H9 (cell line): ENCODE results near the gene GRIA2. TPM values are rescaled to one million over a fixed set of nuclear protein-coding genes. Genes with fewer than 3 reads are reported as not detected.

Source experiments
- DNase-seq: peaks from one replicate; pipeline ENCODE4 v3.0.0-alpha.2; 2017
- H2AFZ ChIP-seq: one replicate; pipeline ENCODE4 v1.6.1; 2013; ENCODE audit warnings: mild to moderate bottlenecking, low read length, control low read depth, moderate library complexity
- H2AK5ac ChIP-seq: 2 replicates; pipeline ENCODE4 v1.6.1; 2013; ENCODE audit warnings: low read length, control low read depth, mixed read lengths; ENCODE audit not compliant: insufficient read length
- H2BK120ac ChIP-seq: one replicate; pipeline ENCODE4 v1.6.1; 2013; ENCODE audit warnings: low read depth, mild to moderate bottlenecking, low read length, control low read depth, inconsistent platforms; ENCODE audit not compliant: poor library complexity, severe bottlenecking
- H2BK12ac ChIP-seq: 2 replicates; pipeline ENCODE4 v1.6.1; 2013; ENCODE audit warnings: low read length, control low read depth, mixed read lengths, low read depth; ENCODE audit not compliant: insufficient read length
- H2BK15ac ChIP-seq: 2 replicates; pipeline ENCODE4 v1.6.1; 2013; ENCODE audit warnings: low read depth, low read length, control low read depth
- H2BK20ac ChIP-seq: one replicate; pipeline ENCODE4 v1.6.1; 2013; ENCODE audit warnings: low read depth, mild to moderate bottlenecking, low read length, control low read depth, inconsistent platforms; ENCODE audit not compliant: poor library complexity, severe bottlenecking
- H2BK5ac ChIP-seq: 2 replicates; pipeline ENCODE4 v1.6.1; 2013; ENCODE audit warnings: low read length, control low read depth, mixed read lengths; ENCODE audit not compliant: insufficient read length
- H3K14ac ChIP-seq: 2 replicates; pipeline ENCODE4 v1.6.1; 2013; ENCODE audit warnings: low read length, control low read depth; ENCODE audit not compliant: insufficient read depth
- H3K18ac ChIP-seq: 2 replicates; pipeline ENCODE4 v1.6.1; 2013; ENCODE audit warnings: low read depth, mild to moderate bottlenecking, mixed read lengths, low read length, control low read depth; ENCODE audit not compliant: insufficient read length
- H3K23ac ChIP-seq: 2 replicates; pipeline ENCODE4 v1.6.1; 2013; ENCODE audit warnings: low read length, control low read depth, mixed read lengths, low read depth; ENCODE audit not compliant: insufficient read length
- H3K23me2 ChIP-seq: 2 replicates; pipeline ENCODE4 v1.6.1; 2013; ENCODE audit warnings: low read depth, mild to moderate bottlenecking, mixed read lengths, low read length, control low read depth; ENCODE audit not compliant: insufficient read length, poor library complexity, severe bottlenecking
- H3K27ac ChIP-seq: 2 replicates; pipeline ENCODE4 v1.5.1; 2013; ENCODE audit warnings: low read length, control low read depth, mixed read lengths, low read depth; ENCODE audit not compliant: insufficient read length
- H3K27me3 ChIP-seq: 2 replicates; pipeline ENCODE4 v1.6.1; 2013; ENCODE audit warnings: low read length, control low read depth, inconsistent platforms; ENCODE audit not compliant: insufficient read depth
- H3K4ac ChIP-seq: 2 replicates; pipeline ENCODE4 v1.6.1; 2013; ENCODE audit warnings: low read depth, mild to moderate bottlenecking, control low read depth, inconsistent platforms, low read length, moderate library complexity
- H3K4me1 ChIP-seq: 2 replicates; pipeline ENCODE4 v1.6.1; 2013; ENCODE audit warnings: low read length, control low read depth, inconsistent platforms; ENCODE audit not compliant: insufficient read depth
- H3K4me2 ChIP-seq: 2 replicates; pipeline ENCODE4 v1.6.1; 2013; ENCODE audit warnings: low read length, control low read depth, mixed read lengths; ENCODE audit not compliant: insufficient read length, insufficient read depth
- H3K56ac ChIP-seq: 2 replicates; pipeline ENCODE4 v1.6.1; 2013; ENCODE audit warnings: low read depth, mild to moderate bottlenecking, mixed read lengths, low read length, control low read depth; ENCODE audit not compliant: insufficient read length
- H3K79me1 ChIP-seq: 2 replicates; pipeline ENCODE4 v1.6.1; 2013; ENCODE audit warnings: low read depth, mild to moderate bottlenecking, moderate library complexity, low read length, control low read depth, inconsistent platforms; ENCODE audit not compliant: insufficient read depth, poor library complexity, severe bottlenecking
- H3K79me2 ChIP-seq: 2 replicates; pipeline ENCODE4 v1.6.1; 2013; ENCODE audit warnings: low read length, control low read depth, inconsistent platforms; ENCODE audit not compliant: insufficient read depth
- H3K9ac ChIP-seq: 2 replicates; pipeline ENCODE4 v1.6.1; 2013; ENCODE audit warnings: low read length, control low read depth, mixed read lengths; ENCODE audit not compliant: insufficient read length; ENCODE audit errors: extremely low read depth
- H3K9me3 ChIP-seq: one replicate; pipeline ENCODE4 v1.6.1; 2013; ENCODE audit warnings: low read depth, low read length, inconsistent platforms; ENCODE audit not compliant: control insufficient read depth
- H3T11ph ChIP-seq: one replicate; pipeline ENCODE4 v1.6.1; 2013; ENCODE audit warnings: mild to moderate bottlenecking, low read length, control low read depth, inconsistent platforms
- H4K20me1 ChIP-seq: one replicate; pipeline ENCODE4 v1.6.1; 2013; ENCODE audit not compliant: control insufficient read depth, insufficient read length, insufficient read depth
- H4K5ac ChIP-seq: 2 replicates; pipeline ENCODE4 v1.6.1; 2013; ENCODE audit warnings: low read depth, mild to moderate bottlenecking, mixed read lengths, low read length, control low read depth; ENCODE audit not compliant: insufficient read length
- H4K8ac ChIP-seq: replicated peaks from 2 replicates; pipeline ENCODE4 v1.6.1; 2013; ENCODE audit warnings: low read length, control low read depth, mixed read lengths, low read depth; ENCODE audit not compliant: insufficient read length
- H4K91ac ChIP-seq: 2 replicates; pipeline ENCODE4 v1.6.1; 2013; ENCODE audit warnings: low read depth, mild to moderate bottlenecking, moderate library complexity, mixed read lengths, low read length, control low read depth; ENCODE audit not compliant: insufficient read length
- H3K27ac Mint-ChIP-seq, 3 experiments: 2 replicates in 2 of 3; 3 replicates in 1 of 3; pipeline ENCODE4 v1.8.0; 2020 to 2021; ENCODE audit warnings: mixed read lengths in 3 of 3, mild to moderate bottlenecking in 1 of 3, moderate library complexity in 1 of 3
- H3K27me3 Mint-ChIP-seq: 2 replicates; pipeline ENCODE4 v1.8.0; 2021; ENCODE audit warnings: low read depth, mild to moderate bottlenecking, moderate library complexity, mixed read lengths
- H3K36me3 Mint-ChIP-seq, 3 experiments: 2 replicates in 2 of 3; 3 replicates in 1 of 3; pipeline ENCODE4 v1.8.0; 2020 to 2021; ENCODE audit warnings: low read depth in 3 of 3, mixed read lengths in 3 of 3; ENCODE audit not compliant: insufficient read depth in 1 of 3
- H3K4me1 Mint-ChIP-seq, 2 experiments: 2 replicates each; pipeline ENCODE4 v1.8.0; 2020; ENCODE audit warnings: mixed read lengths in 2 of 2
- H3K4me3 Mint-ChIP-seq, 2 experiments: 2 replicates in 1 of 2; 3 replicates in 1 of 2; pipeline ENCODE4 v1.8.0; 2020 to 2021; ENCODE audit warnings: mild to moderate bottlenecking in 2 of 2, mixed read lengths in 2 of 2, moderate library complexity in 1 of 2
- H3K9me3 Mint-ChIP-seq, 2 experiments: 2 replicates in 1 of 2; 3 replicates in 1 of 2; pipeline ENCODE4 v1.8.0; 2020; ENCODE audit warnings: mild to moderate bottlenecking in 2 of 2, mixed read lengths in 2 of 2, moderate library complexity in 1 of 2
- WGBS: extraction: QIAGEN DNeasy Blood & Tissue Kit; methylation state at CpG from one replicate; pipeline ENCODE4 v1.1.7; 2013; ENCODE audit warnings: missing lambda C conversion rate, low lambda C conversion rate, mixed read lengths; ENCODE audit not compliant: insufficient read length; ENCODE audit errors: extremely low coverage; 5-methylcytosine and 5-hydroxymethylcytosine counted together
- total RNA-seq: library from RNA; stranded (reverse); gene quantifications from 2 replicates; pipeline ENCODE4 v1.2.1, GENCODE V29; 2021
- TF ChIP-seq, protein P1 (sequence below): fragments of 200-600 bp; sonication (generic); conservative IDR thresholded peaks from 3 replicates; pipeline ENCODE4 v1.8.0; 2021; ENCODE audit warnings: antibody characterized with exemption, mild to moderate bottlenecking

GRIA2 gene
- total RNA-seq, 1 experiment from 2014 or later = not detected

DNA sequence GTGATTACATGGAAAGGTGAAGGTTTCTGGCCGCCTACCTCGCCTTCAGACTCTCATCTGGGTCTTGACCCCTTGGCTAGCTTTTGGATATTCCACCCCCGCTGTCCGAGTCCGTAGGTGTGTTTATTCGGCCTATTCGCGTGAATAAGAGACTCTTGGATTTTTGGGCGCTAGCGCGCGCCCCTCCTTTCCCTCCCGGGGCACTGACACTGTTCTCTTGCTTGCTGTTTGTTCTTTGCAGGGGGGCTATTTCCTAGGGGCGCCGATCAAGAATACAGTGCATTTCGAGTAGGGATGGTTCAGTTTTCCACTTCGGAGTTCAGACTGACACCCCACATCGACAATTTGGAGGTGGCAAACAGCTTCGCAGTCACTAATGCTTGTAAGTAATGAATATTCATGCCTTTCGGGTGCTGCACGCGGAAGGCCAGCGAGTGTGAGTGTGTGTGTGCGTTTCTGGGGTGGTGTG, 932 bp downstream of the GRIA2 start:
- H3K14ac ChIP-seq = no peak overlapping the region; the same call in 1 of the 2 replicates
- peaks cover 69% of the 10 kb centered on the region for H3K27me3 Mint-ChIP-seq
- H4K20me1 ChIP-seq = no peaks in the 10 kb centered on the region
- no peak overlapping the region for H2BK20ac ChIP-seq
- no peak for DNase-seq
- TF ChIP-seq, protein P1, sequence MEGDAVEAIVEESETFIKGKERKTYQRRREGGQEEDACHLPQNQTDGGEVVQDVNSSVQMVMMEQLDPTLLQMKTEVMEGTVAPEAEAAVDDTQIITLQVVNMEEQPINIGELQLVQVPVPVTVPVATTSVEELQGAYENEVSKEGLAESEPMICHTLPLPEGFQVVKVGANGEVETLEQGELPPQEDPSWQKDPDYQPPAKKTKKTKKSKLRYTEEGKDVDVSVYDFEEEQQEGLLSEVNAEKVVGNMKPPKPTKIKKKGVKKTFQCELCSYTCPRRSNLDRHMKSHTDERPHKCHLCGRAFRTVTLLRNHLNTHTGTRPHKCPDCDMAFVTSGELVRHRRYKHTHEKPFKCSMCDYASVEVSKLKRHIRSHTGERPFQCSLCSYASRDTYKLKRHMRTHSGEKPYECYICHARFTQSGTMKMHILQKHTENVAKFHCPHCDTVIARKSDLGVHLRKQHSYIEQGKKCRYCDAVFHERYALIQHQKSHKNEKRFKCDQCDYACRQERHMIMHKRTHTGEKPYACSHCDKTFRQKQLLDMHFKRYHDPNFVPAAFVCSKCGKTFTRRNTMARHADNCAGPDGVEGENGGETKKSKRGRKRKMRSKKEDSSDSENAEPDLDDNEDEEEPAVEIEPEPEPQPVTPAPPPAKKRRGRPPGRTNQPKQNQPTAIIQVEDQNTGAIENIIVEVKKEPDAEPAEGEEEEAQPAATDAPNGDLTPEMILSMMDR = no peak
- peaks cover 13 to 24% of the 10 kb centered on the region in 2 experiments for H3K4me1 Mint-ChIP-seq
- H3K4ac ChIP-seq = no peak overlapping the region
- no peak overlapping the region for H3K9ac ChIP-seq
- no peak overlapping the region for H2BK120ac ChIP-seq
- H4K5ac ChIP-seq = no peak overlapping the region
- no peak overlapping the region for H3K56ac ChIP-seq
- no peak overlapping the region for H4K8ac ChIP-seq
- H3K23ac ChIP-seq = no peak overlapping the region
- H3K27ac ChIP-seq = no peak overlapping the region
- H2BK15ac ChIP-seq = no peak overlapping the region
- peak overlapping the region; percentile 99 for H3K4me2 ChIP-seq
- no peaks in the 10 kb centered on the region; the same call in 1 of the 2 replicates for H3K4me1 ChIP-seq
- peaks cover 0 to 1% (median 0%) of the 10 kb centered on the region in 3 experiments; a peak in 2 of 7 replicates for H3K36me3 Mint-ChIP-seq
- H3T11ph ChIP-seq = no peak overlapping the region
- H3K79me1 ChIP-seq = no peaks in the 10 kb centered on the region
- H3K27me3 ChIP-seq = peaks cover 24% of the 10 kb centered on the region
- no peak overlapping the region for H4K91ac ChIP-seq
- peaks cover 16% of the 10 kb centered on the region for H3K23me2 ChIP-seq
- no peaks in the 10 kb centered on the region for H3K79me2 ChIP-seq
- no CpG with 5 or more reads among the region's 24 CpGs for WGBS
- H2BK5ac ChIP-seq = no peak overlapping the region
- H3K27ac Mint-ChIP-seq = no peak overlapping the region
- H2AK5ac ChIP-seq = no peak overlapping the region
- no peak overlapping the region for H2AFZ ChIP-seq
- no peaks in the 10 kb centered on the region; a peak in 1 of 5 replicates for H3K9me3 Mint-ChIP-seq
- peak overlapping the region; percentile 70 to 88 for H3K4me3 Mint-ChIP-seq
- no peak overlapping the region for H2BK12ac ChIP-seq
- H3K9me3 ChIP-seq = no peaks in the 10 kb centered on the region
- no peak overlapping the region for H3K18ac ChIP-seq
